ENCODE measurements around the gene MYDGF.

The MYDGF gene

GRCh38 chr19:4673726-4674125 lies 3.6 kb upstream of the MYDGF start:
- no peak for DNase-seq (ENCODE audit: low read depth)

- no peak for DNase-seq (ENCODE audit: low read depth)
These were observed 3.1 kb upstream of the MYDGF start for GRCh38 chr19:4673216-4673615.

GRCh38 chr19:4671185-4671851 lies 1.2 kb upstream of the MYDGF start:
- DNase-seq (ENCODE audit: low read depth): no peak

- DNase-seq (ENCODE audit: low read depth): no peak
These were observed 5.5 kb downstream of the MYDGF start for GRCh38 chr19:4664642-4665041.

- DNase-seq (ENCODE audit: low read depth): no peak
These were observed 7.3 kb downstream of the MYDGF start for GRCh38 chr19:4662812-4663211.

GRCh38 chr19:4662020-4662695 lies 8.0 kb downstream of the MYDGF start:
- DNase-seq (ENCODE audit: low read depth): no peak

- no peak for DNase-seq (ENCODE audit: low read depth)
These were observed 9.1 kb downstream of the MYDGF start for GRCh38 chr19:4660993-4661392.

- no peak for DNase-seq (ENCODE audit: low read depth)
These were observed 9.9 kb downstream of the MYDGF start for GRCh38 chr19:4660181-4660791.

- DNase-seq (ENCODE audit: low read depth): no peak
These were observed 12.3 kb downstream of the MYDGF start for GRCh38 chr19:4657835-4658234.

- no peak for DNase-seq (ENCODE audit: low read depth)
These were observed 12.9 kb downstream of the MYDGF start for GRCh38 chr19:4657262-4657661.

- no peak for DNase-seq (ENCODE audit: low read depth)
These were observed 14.0 kb downstream of the MYDGF start for GRCh38 chr19:4656102-4656501.

GRCh38 chr19:4654437-4655361 lies 15.4 kb downstream of the MYDGF start:
- no peak for DNase-seq (ENCODE audit: low read depth)

- DNase-seq (ENCODE audit: low read depth): no peak
These were observed 16.2 kb downstream of the MYDGF start for GRCh38 chr19:4653793-4654436.

- DNase-seq (ENCODE audit: low read depth): no peak
These were observed 18.1 kb downstream of the MYDGF start for GRCh38 chr19:4652075-4652474.

GRCh38 chr19:4650159-4650558 lies 20.0 kb downstream of the MYDGF start:
- DNase-seq (ENCODE audit: low read depth): no peak

- DNase-seq (ENCODE audit: low read depth): no peak
These were observed 20.6 kb downstream of the MYDGF start for GRCh38 chr19:4649392-4650047.

GRCh38 chr19:4647676-4648644 lies 22.2 kb downstream of the MYDGF start:
- no peak for DNase-seq (ENCODE audit: low read depth)

- no peak for DNase-seq (ENCODE audit: low read depth)
These were observed 24.4 kb downstream of the MYDGF start for GRCh38 chr19:4645718-4646117.

GRCh38 chr19:4642625-4643024 lies 27.5 kb downstream of the MYDGF start:
- DNase-seq (ENCODE audit: low read depth): no peak

- no peak for DNase-seq (ENCODE audit: low read depth)
These were observed 29.0 kb downstream of the MYDGF start for GRCh38 chr19:4641132-4641531.

All from stimulated activated CD8-positive, alpha-beta memory T cell treated with anti-CD3 and anti-CD28 coated beads, Interleukin-7, amount 100 ng/mL, for 24 hours (primary cell).